PFSK-1 (cell line): ENCODE data around the gene LHFPL3.

ENCODE experiments used
- FOXP2 ChIP-seq: optimal IDR thresholded peaks from 2 replicates; pipeline ENCODE3; 2011; ENCODE audit warnings: borderline replicate concordance, control low read depth, inconsistent platforms; ENCODE audit not compliant: insufficient read depth; ENCODE audit errors: extremely low read length, extremely low read depth
- POLR2AphosphoS5 ChIP-seq: IDR thresholded peaks from 2 replicates; pipeline ENCODE4 v1.6.1; 2012; ENCODE audit warnings: low read depth, mild to moderate bottlenecking, control low read depth, low read length, moderate library complexity
- REST ChIP-seq, 2 experiments: IDR thresholded peaks; 2 replicates each; pipeline versions ENCODE4 v1.6.1 to v1.8.0; 2011 to 2012; ENCODE audit warnings: low read depth in 2 of 2, low read length in 2 of 2, control low read depth in 1 of 2, inconsistent platforms in 1 of 2, mild to moderate bottlenecking in 1 of 2, moderate library complexity in 1 of 2; ENCODE audit not compliant: insufficient read depth in 1 of 2
- SIN3A ChIP-seq: IDR thresholded peaks from 2 replicates; pipeline ENCODE4 v1.6.1; 2012; ENCODE audit warnings: mild to moderate bottlenecking, low read length, moderate library complexity, borderline replicate concordance; ENCODE audit not compliant: insufficient read depth
- TAF1 ChIP-seq: IDR thresholded peaks from 2 replicates; pipeline ENCODE4 v1.6.1; 2012; ENCODE audit warnings: low read length, control low read depth, borderline replicate concordance; ENCODE audit not compliant: insufficient read depth

Gene LHFPL3

GRCh38 chr7:104530251-104530650 lies 201.8 kb downstream of the LHFPL3 start:
- TF ChIP-seq SIN3A (no peak), POLR2AphosphoS5 (no peak), TAF1 (no peak), REST (IDR thresholded peaks at IDR 0.05; ENCODE audit: insufficient read depth in 1 of 2, low read depth in 2 of 2, low read length in 2 of 2) (no peak), FOXP2 (no peak)

GRCh38 chr7:104534149-104534548 lies 205.7 kb downstream of the LHFPL3 start:
- TF ChIP-seq TAF1: no peak

- no peak for TF ChIP-seq REST (IDR thresholded peaks at IDR 0.05; ENCODE audit: insufficient read depth in 1 of 2, low read depth in 2 of 2, low read length in 2 of 2)
- TF ChIP-seq SIN3A: no peak
These were observed 207.4 kb downstream of the LHFPL3 start for GRCh38 chr7:104535841-104536240.

- TF ChIP-seq SIN3A (no peak), FOXP2 (no peak), TAF1 (no peak), REST (IDR thresholded peaks at IDR 0.05; ENCODE audit: insufficient read depth in 1 of 2, low read depth in 2 of 2, low read length in 2 of 2) (no peak), POLR2AphosphoS5 (no peak)
These were observed 208.6 kb downstream of the LHFPL3 start for GRCh38 chr7:104536956-104537355.

GRCh38 chr7:104538152-104538551 lies 209.7 kb downstream of the LHFPL3 start:
- TF ChIP-seq TAF1 (no peak), POLR2AphosphoS5 (no peak), FOXP2 (no peak), REST (IDR thresholded peaks at IDR 0.05; ENCODE audit: insufficient read depth in 1 of 2, low read depth in 2 of 2, low read length in 2 of 2) (no peak), SIN3A (no peak)

GRCh38 chr7:104541897-104542296 lies 213.5 kb downstream of the LHFPL3 start:
- TF ChIP-seq REST (IDR thresholded peaks at IDR 0.05; ENCODE audit: insufficient read depth in 1 of 2, low read depth in 2 of 2, low read length in 2 of 2): no peak
- no peak for TF ChIP-seq SIN3A
- TF ChIP-seq FOXP2: no peak
- TF ChIP-seq POLR2AphosphoS5: no peak
- no peak for TF ChIP-seq TAF1
